Measurements from ENCODE around the gene SLX4IP. TPM values are rescaled to one million over a fixed set of nuclear protein-coding genes. Genes with fewer than 3 reads are reported as not detected.

The SLX4IP gene
- total and polyA plus RNA-seq, 2 of the 13 experiments (the other 11 are each of a cell fraction or from before 2014, with no cell fraction given), result 3.6 to 7.3 TPM

DNA sequence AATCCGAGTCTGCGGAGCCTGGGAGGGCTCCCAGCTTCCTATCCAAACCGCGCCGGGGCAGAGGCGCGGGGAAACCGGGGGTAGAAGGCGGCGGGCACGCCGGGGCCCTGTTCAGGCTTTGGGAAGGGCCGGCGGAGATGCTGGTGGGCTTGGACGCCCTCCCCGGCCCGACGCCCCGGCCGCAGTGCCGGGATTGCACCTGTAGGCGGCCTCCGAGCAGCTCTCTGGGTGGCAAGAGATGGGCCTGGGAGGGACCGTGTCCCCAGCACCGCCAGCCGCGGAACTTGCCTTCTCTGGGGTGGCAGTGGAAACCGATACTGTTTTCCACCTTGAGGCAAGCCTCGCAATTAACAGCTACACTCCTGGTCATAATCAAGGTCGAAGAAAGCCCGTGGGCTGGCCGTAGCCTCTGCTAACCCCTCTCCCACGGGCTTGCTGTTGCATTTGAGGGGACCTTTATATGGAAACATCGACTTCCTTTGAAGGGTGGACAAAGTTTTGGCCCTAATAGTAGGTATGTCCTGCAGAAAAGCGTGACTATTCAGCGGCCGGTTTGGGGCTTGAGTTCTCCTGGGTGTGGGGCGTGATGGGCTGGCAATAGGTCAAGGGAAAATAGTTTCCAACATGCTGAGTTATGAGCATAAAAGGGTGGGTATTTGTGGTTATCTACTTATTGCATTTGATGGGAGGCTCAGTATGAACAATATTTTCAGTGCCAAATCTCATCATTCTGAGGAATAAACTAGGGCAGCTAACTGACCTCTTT, 239.8 kb downstream of the SLX4IP start (continued):
- TF ChIP-seq, protein P1, sequence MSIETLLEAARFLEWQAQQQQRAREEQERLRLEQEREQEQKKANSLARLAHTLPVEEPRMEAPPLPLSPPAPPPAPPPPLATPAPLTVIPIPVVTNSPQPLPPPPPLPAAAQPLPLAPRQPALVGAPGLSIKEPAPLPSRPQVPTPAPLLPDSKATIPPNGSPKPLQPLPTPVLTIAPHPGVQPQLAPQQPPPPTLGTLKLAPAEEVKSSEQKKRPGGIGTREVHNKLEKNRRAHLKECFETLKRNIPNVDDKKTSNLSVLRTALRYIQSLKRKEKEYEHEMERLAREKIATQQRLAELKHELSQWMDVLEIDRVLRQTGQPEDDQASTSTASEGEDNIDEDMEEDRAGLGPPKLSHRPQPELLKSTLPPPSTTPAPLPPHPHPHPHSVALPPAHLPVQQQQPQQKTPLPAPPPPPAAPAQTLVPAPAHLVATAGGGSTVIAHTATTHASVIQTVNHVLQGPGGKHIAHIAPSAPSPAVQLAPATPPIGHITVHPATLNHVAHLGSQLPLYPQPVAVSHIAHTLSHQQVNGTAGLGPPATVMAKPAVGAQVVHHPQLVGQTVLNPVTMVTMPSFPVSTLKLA (IDR thresholded peaks at IDR 0.05), result no peak
- TF ChIP-seq PHF21A (CRISPR knock-in tag; IDR thresholded peaks at IDR 0.05) (no peak), ZBTB3 (CRISPR knock-in tag; IDR thresholded peaks at IDR 0.05; ENCODE audit: borderline replicate concordance, low read depth) (0 out of 2 replicates have a peak, but pooled peaks have one; percentile 37), ARNT (IDR thresholded peaks at IDR 0.05) (no peak), ZNF451 (CRISPR knock-in tag; IDR thresholded peaks at IDR 0.05) (no peak; the same call in 1 of the 2 replicates), CC2D1A (CRISPR knock-in tag; IDR thresholded peaks at IDR 0.05) (no peak), NR2F2 (IDR thresholded peaks at IDR 0.05; ENCODE audit: borderline replicate concordance, low read depth) (no peak), FOXO1 (CRISPR knock-in tag; IDR thresholded peaks at IDR 0.05) (peak; percentile 43), ZNF207 (IDR thresholded peaks at IDR 0.05; ENCODE audit: borderline replicate concordance) (no peak), ZNF781 (CRISPR knock-in tag; IDR thresholded peaks at IDR 0.05; ENCODE audit: borderline replicate concordance, not compliant biosample characterization) (peak; percentile 39), EP300 (IDR thresholded peaks at IDR 0.05; ENCODE audit: low read depth in 2 of 2, low read length in 2 of 2) (0 out of 4 replicates have a peak, but pooled peaks of 1 of the 2 experiments have one; percentile 16), EP300 (CRISPR knock-in tag; IDR thresholded peaks at IDR 0.05; ENCODE audit: borderline replicate concordance) (no peak), DMAP1 (CRISPR knock-in tag; IDR thresholded peaks at IDR 0.05) (no peak; the same call in none of the 2 replicates), STAT5B (CRISPR knock-in tag; IDR thresholded peaks at IDR 0.05) (no peak), ZNF737 (CRISPR knock-in tag; IDR thresholded peaks at IDR 0.05; ENCODE audit: borderline replicate concordance) (no peak), TEAD3 (CRISPR knock-in tag; optimal IDR thresholded peaks at IDR 0.05; ENCODE audit: borderline replicate concordance) (peak; percentile 54), ZIK1 (CRISPR knock-in tag; IDR thresholded peaks at IDR 0.05; ENCODE audit: borderline replicate concordance, low read depth) (no peak), CAMTA2 (CRISPR knock-in tag; IDR thresholded peaks at IDR 0.05; ENCODE audit: borderline replicate concordance) (no peak), ZNF17 (CRISPR knock-in tag; IDR thresholded peaks at IDR 0.05) (no peak)
- TF ChIP-seq, protein P2, sequence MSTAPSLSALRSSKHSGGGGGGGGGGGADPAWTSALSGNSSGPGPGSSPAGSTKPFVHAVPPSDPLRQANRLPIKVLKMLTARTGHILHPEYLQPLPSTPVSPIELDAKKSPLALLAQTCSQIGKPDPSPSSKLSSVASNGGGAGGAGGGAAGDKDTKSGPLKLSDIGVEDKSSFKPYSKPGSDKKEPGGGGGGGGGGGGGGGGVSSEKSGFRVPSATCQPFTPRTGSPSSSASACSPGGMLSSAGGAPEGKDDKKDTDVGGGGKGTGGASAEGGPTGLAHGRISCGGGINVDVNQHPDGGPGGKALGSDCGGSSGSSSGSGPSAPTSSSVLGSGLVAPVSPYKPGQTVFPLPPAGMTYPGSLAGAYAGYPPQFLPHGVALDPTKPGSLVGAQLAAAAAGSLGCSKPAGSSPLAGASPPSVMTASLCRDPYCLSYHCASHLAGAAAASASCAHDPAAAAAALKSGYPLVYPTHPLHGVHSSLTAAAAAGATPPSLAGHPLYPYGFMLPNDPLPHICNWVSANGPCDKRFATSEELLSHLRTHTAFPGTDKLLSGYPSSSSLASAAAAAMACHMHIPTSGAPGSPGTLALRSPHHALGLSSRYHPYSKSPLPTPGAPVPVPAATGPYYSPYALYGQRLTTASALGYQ (CRISPR knock-in tag; IDR thresholded peaks at IDR 0.05), result peak; percentile 12; the same call in 1 of the 2 replicates
- TF ChIP-seq, protein P3, sequence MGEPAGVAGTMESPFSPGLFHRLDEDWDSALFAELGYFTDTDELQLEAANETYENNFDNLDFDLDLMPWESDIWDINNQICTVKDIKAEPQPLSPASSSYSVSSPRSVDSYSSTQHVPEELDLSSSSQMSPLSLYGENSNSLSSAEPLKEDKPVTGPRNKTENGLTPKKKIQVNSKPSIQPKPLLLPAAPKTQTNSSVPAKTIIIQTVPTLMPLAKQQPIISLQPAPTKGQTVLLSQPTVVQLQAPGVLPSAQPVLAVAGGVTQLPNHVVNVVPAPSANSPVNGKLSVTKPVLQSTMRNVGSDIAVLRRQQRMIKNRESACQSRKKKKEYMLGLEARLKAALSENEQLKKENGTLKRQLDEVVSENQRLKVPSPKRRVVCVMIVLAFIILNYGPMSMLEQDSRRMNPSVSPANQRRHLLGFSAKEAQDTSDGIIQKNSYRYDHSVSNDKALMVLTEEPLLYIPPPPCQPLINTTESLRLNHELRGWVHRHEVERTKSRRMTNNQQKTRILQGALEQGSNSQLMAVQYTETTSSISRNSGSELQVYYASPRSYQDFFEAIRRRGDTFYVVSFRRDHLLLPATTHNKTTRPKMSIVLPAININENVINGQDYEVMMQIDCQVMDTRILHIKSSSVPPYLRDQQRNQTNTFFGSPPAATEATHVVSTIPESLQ (CRISPR knock-in tag; conservative IDR thresholded peaks at IDR 0.05), result peak; percentile 70; the same call in 1 of the 2 replicates
- TF ChIP-seq, protein P4, sequence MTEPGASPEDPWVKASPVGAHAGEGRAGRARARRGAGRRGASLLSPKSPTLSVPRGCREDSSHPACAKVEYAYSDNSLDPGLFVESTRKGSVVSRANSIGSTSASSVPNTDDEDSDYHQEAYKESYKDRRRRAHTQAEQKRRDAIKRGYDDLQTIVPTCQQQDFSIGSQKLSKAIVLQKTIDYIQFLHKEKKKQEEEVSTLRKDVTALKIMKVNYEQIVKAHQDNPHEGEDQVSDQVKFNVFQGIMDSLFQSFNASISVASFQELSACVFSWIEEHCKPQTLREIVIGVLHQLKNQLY (CRISPR knock-in tag; IDR thresholded peaks at IDR 0.05), result no peak
